ENCODE measurements around the gene SLIT3. TPM values are rescaled to one million over a fixed set of nuclear protein-coding genes. Genes with fewer than 3 reads are reported as not detected.

SLIT3 gene
- total and polyA plus RNA-seq, 9 of the 15 experiments (the other 6 are each of a cell fraction or from before 2014, with no cell fraction given), result 0.01 to 0.04 TPM; not detected in 7

GRCh38 chr5:169185626-169186025 is 115.3 kb downstream of the SLIT3 start:
- no peak overlapping the region for H2AFZ ChIP-seq (ENCODE audit: low read depth, low read length)
- POLR2A ChIA-PET, result no interaction called here
- no peaks in the 10 kb centered on the region for H3K36me3 ChIP-seq (ENCODE audit: control insufficient read depth, insufficient read depth, low read length)
- FAIRE-seq, result no peak
- no peaks in the 10 kb centered on the region for H3K79me2 ChIP-seq (ENCODE audit: control insufficient read depth, insufficient read depth, low read length)
- no peaks in the 10 kb centered on the region for H3K4me1 ChIP-seq (replicated peaks in 1 of 2; ENCODE audit: control insufficient read depth in 2 of 2, insufficient read depth in 2 of 2, low read length in 2 of 2)
- H3K27ac ChIP-seq (ENCODE audit: extremely low read depth, low read depth, low read length), result no peak overlapping the region
- H3K9me3 ChIP-seq (replicated peaks; ENCODE audit: control insufficient read depth, insufficient read depth, low read depth, low read length), result no peaks in the 10 kb centered on the region
- ATAC-seq, result no peak
- no peak for DNase-seq (ENCODE audit: extremely low read depth in 1 of 4, low spot score in 3 of 4)
- in situ Hi-C loops (cut with MboI), result no loop called here
- no peaks in the 10 kb centered on the region for H3K27me3 ChIP-seq (ENCODE audit: control insufficient read depth in 2 of 2, insufficient read depth in 2 of 2, low read length in 2 of 2)
- BruUV-seq (replicated peaks), result no TSS peak
- H3K4me3 ChIP-seq, result no peak overlapping the region
- H3K9ac ChIP-seq (ENCODE audit: insufficient read depth in 1 of 2, low read depth in 2 of 2, low read length in 2 of 2), result no peak overlapping the region
- intact Hi-C loops (cut with micrococcal nuclease), result no loop called here
- WGBS (ENCODE audit: insufficient coverage, low coverage, missing lambda C conversion rate), result 0% methylated on average over 3 of the region's 3 CpGs
- CTCF ChIA-PET (ENCODE audit: low intra/inter-chr PET ratio), result no interaction called here
- H3K4me2 ChIP-seq (ENCODE audit: insufficient read depth, low read length), result no peak overlapping the region
- TF ChIP-seq DEAF1 (CRISPR knock-in tag; IDR thresholded peaks at IDR 0.05), result no peak
- peak; percentile 15 for TF ChIP-seq RBM25 (IDR thresholded peaks at IDR 0.05; ENCODE audit: low read depth, low read length, severe bottlenecking)
- H3K9me1 ChIP-seq (ENCODE audit: control insufficient read depth, insufficient read depth, low read length), result no peaks in the 10 kb centered on the region
- no peaks in the 10 kb centered on the region for H4K20me1 ChIP-seq (replicated peaks; ENCODE audit: control insufficient read depth, insufficient read depth, low read length)

- no peak overlapping the region for H3K4me3 ChIP-seq
- CTCF ChIA-PET (ENCODE audit: low intra/inter-chr PET ratio), result no interaction called here
- H3K4me2 ChIP-seq (ENCODE audit: insufficient read depth, low read length), result no peak overlapping the region
- no peak overlapping the region for H3K9ac ChIP-seq (ENCODE audit: insufficient read depth in 1 of 2, low read depth in 2 of 2, low read length in 2 of 2)
- no peaks in the 10 kb centered on the region for H3K9me1 ChIP-seq (ENCODE audit: control insufficient read depth, insufficient read depth, low read length)
- in situ Hi-C loops (cut with MboI) (no loop called here), intact Hi-C loops (cut with micrococcal nuclease) (no loop called here)
- no peak overlapping the region for H3K27ac ChIP-seq (ENCODE audit: extremely low read depth, low read depth, low read length)
- no peaks in the 10 kb centered on the region for H3K9me3 ChIP-seq (replicated peaks; ENCODE audit: control insufficient read depth, insufficient read depth, low read depth, low read length)
- no peak overlapping the region for H2AFZ ChIP-seq (ENCODE audit: low read depth, low read length)
- no peak for DNase-seq (ENCODE audit: extremely low read depth in 1 of 4, low spot score in 3 of 4)
- H4K20me1 ChIP-seq (replicated peaks; ENCODE audit: control insufficient read depth, insufficient read depth, low read length), result no peaks in the 10 kb centered on the region
- POLR2A ChIA-PET, result no interaction called here
- no peaks in the 10 kb centered on the region for H3K36me3 ChIP-seq (ENCODE audit: control insufficient read depth, insufficient read depth, low read length)
- ATAC-seq, result no peak
- no peaks in the 10 kb centered on the region for H3K27me3 ChIP-seq (ENCODE audit: control insufficient read depth in 2 of 2, insufficient read depth in 2 of 2, low read length in 2 of 2)
- BruUV-seq (replicated peaks), result no TSS peak
- no peak for FAIRE-seq
- H3K4me1 ChIP-seq (replicated peaks in 1 of 2; ENCODE audit: control insufficient read depth in 2 of 2, insufficient read depth in 2 of 2, low read length in 2 of 2), result no peaks in the 10 kb centered on the region
- no peaks in the 10 kb centered on the region for H3K79me2 ChIP-seq (ENCODE audit: control insufficient read depth, insufficient read depth, low read length)
- no peak for TF ChIP-seq CBFB (CRISPR knock-in tag; IDR thresholded peaks at IDR 0.05)
- TF ChIP-seq PHF21A (IDR thresholded peaks at IDR 0.05; ENCODE audit: borderline replicate concordance, low read depth), result no peak
- no peak for TF ChIP-seq CTBP1 (IDR thresholded peaks at IDR 0.05; ENCODE audit: borderline replicate concordance)
- no peak for TF ChIP-seq RBM17 (IDR thresholded peaks at IDR 0.05; ENCODE audit: borderline replicate concordance, low read depth, low read length)
- TF ChIP-seq ZNF316 (IDR thresholded peaks at IDR 0.05), result no peak
- no peak for TF ChIP-seq SNAPC5 (CRISPR knock-in tag; IDR thresholded peaks at IDR 0.05)
- no peak for TF ChIP-seq NFRKB (IDR thresholded peaks at IDR 0.05; ENCODE audit: low read depth)
- TF ChIP-seq VEZF1 (CRISPR knock-in tag; IDR thresholded peaks at IDR 0.05), result no peak
- no peak for TF ChIP-seq CTCF (IDR thresholded peaks at IDR 0.05 in 2 of 3, conservative IDR thresholded peaks at IDR 0.05 in 1 of 3; ENCODE audit: insufficient read depth in 2 of 3, low read depth in 1 of 3, low read length in 3 of 3)
- no peak for TF ChIP-seq HCFC1 (IDR thresholded peaks at IDR 0.05; ENCODE audit: low read depth, low read length)
- no peak for TF ChIP-seq CEBPB (tag; IDR thresholded peaks at IDR 0.05)
These were observed 117.4 kb downstream of the SLIT3 start for GRCh38 chr5:169183576-169183975.
